Measurements from ENCODE around the gene ADRA1B.

The ADRA1B gene

DNA sequence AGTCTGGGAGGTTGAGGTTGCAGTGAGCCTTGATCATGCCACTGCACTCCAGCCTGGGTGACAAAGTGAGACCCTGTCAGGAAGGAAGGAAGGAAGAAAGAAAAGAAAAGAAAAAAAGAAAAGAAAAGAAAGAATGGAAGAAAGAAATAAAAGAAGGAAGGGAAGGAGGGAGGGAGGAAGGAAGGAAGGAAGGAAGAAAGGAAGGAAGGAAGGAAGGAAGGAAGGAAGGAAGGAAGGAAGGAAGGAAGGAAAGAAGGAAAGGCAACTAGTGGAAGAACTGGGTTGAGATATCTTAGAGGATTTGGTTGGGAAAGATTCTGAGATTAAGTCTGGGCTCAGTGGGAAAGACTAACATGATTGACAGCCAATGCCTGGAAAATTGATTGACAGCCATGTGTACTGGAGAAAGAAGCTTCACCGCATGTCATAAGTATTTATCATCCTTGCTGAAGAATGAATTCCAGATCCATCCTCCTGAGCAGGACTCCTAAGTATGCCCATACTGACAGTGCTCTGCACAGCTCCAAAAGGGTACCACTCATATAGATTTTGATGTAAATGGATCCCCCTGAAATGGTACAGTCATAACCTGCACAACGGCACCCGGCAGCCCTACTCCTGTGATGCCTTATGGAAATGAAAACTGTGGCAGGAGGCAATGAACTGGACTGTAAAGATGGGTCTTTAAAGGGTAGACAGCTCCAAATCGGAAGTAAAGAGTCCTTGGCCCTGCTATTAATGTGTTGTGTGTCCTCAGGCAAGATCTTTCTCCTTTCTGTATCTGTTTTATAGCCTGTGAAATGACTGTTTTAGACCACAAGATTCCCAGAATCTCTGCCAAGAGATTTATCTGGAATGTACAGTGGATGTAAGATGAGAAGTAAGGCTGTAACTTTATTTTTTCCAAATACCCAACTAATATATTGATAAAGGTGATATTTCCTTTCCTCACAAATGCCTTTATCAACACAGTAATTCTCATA is 16.9 kb upstream of the ADRA1B start:
- POLR2A ChIA-PET (ENCODE audit: low non-redundant PET): no interaction called here
- TF ChIP-seq, protein P1, sequence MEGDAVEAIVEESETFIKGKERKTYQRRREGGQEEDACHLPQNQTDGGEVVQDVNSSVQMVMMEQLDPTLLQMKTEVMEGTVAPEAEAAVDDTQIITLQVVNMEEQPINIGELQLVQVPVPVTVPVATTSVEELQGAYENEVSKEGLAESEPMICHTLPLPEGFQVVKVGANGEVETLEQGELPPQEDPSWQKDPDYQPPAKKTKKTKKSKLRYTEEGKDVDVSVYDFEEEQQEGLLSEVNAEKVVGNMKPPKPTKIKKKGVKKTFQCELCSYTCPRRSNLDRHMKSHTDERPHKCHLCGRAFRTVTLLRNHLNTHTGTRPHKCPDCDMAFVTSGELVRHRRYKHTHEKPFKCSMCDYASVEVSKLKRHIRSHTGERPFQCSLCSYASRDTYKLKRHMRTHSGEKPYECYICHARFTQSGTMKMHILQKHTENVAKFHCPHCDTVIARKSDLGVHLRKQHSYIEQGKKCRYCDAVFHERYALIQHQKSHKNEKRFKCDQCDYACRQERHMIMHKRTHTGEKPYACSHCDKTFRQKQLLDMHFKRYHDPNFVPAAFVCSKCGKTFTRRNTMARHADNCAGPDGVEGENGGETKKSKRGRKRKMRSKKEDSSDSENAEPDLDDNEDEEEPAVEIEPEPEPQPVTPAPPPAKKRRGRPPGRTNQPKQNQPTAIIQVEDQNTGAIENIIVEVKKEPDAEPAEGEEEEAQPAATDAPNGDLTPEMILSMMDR (conservative IDR thresholded peaks at IDR 0.05; ENCODE audit: low read depth): no peak
- no peak for DNase-seq (ENCODE audit: low spot score)

GRCh38 chr5:159901308-159901707 is 15.0 kb upstream of the ADRA1B start:
- CTCF ChIA-PET: no interaction called here

More for the DNA sequence above, 16.9 kb upstream of the ADRA1B start:
- H3K27ac ChIP-seq: no peak overlapping the region
- CTCF ChIA-PET: interaction anchor here (0.5 to 0.9 kb wide), 2 partner anchors 55 to 412 kb away, joined by 3 to 4 read pairs; no protein-coding TSS in a partner anchor

DNA sequence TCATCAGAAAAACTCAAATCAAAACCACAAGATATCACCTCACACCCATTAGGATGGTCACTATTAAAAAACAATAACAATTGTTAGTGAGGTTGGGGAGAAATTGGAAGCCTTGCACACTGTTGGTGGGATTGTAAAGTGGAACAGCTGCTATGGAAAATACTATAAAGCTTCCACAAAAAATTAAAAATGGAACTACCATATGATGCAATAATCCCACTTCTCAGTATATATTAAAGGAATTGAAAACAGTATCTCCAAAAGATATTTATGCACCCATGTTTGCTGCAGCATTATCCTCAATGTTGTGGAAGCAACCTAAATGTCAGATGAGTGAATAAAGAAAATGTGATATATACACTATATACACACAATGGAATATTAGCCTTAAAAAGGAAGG is 14.5 kb upstream of the ADRA1B start:
- no peak for DNase-seq (ENCODE audit: low spot score)
- TF ChIP-seq, protein P1 (conservative IDR thresholded peaks at IDR 0.05; ENCODE audit: low read depth): no peak
- no peak overlapping the region for H3K27ac ChIP-seq
- CTCF ChIA-PET: no interaction called here
- POLR2A ChIA-PET (ENCODE audit: low non-redundant PET): no interaction called here

More at GRCh38 chr5:159901308-159901707, 15.0 kb upstream of the ADRA1B start:
- TF ChIP-seq, protein P1 (conservative IDR thresholded peaks at IDR 0.05; ENCODE audit: low read depth): no peak
- POLR2A ChIA-PET (ENCODE audit: low non-redundant PET): no interaction called here
- no peak overlapping the region for H3K27ac ChIP-seq
- DNase-seq (ENCODE audit: low spot score): no peak

- DNase-seq (ENCODE audit: low spot score): peak; percentile 84
- ChIA-PET POLR2A (ENCODE audit: low non-redundant PET) (no interaction called here), CTCF (no interaction called here)
- TF ChIP-seq, protein P1 (conservative IDR thresholded peaks at IDR 0.05; ENCODE audit: low read depth): no peak
- H3K27ac ChIP-seq: peak overlapping the region; percentile 52
These were observed 13.7 kb upstream of the ADRA1B start for GRCh38 chr5:159902444-159903121.

DNA sequence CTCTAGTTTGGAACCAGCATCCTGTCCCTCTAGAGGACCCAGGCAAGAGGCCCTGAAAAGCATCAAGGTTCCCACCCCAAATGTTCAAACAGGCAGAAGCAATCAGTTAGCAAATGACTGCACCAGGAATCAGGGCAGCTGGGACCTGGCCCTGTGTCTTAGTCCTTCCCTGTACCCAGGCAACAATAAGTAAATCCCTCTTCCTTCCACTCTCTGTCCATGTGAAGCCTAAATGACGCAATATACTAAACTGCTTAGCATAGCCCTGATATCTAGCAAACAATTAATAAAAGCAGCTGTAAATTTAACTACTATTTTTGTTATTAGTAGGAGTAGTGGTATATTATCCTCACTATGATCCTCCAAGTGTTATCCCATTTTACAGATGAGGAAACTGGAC is 13.2 kb upstream of the ADRA1B start:
- POLR2A ChIA-PET (ENCODE audit: low non-redundant PET): no interaction called here
- peak overlapping the region; percentile 52 for H3K27ac ChIP-seq
- DNase-seq (ENCODE audit: low spot score): no peak
- TF ChIP-seq, protein P1 (conservative IDR thresholded peaks at IDR 0.05; ENCODE audit: low read depth): no peak
- CTCF ChIA-PET: interaction anchor here (0.6 to 1.2 kb wide), 2 partner anchors 13 to 26 kb away, joined by 3 to 4 read pairs; no protein-coding TSS in a partner anchor

DNA sequence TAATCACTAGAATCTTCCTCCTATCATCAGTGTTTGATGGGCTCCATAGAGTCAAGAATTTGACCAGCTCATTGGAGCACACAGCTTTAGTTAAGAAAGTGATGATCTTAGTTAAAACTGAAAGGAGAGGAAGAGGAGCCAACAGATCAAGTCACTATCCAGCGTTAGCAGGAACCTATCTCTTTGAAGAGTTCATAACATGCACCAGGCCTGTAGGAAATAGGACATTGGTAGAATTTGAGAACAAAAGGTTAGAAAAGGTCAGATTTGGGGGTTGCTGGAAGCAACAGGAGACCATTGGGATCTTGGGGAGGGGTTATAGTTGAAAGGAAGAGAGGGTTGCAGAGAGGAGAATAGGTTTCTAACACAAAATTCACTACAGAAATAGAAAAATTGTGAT is 11.4 kb upstream of the ADRA1B start:
- H3K27ac ChIP-seq: no peak overlapping the region
- ChIA-PET CTCF (no interaction called here), POLR2A (ENCODE audit: low non-redundant PET) (no interaction called here)
- TF ChIP-seq, protein P1 (conservative IDR thresholded peaks at IDR 0.05; ENCODE audit: low read depth): no peak
- DNase-seq (ENCODE audit: low spot score): no peak

Data from RWPE1 (cell line).